ENCODE results near the gene CFLAR.
"Not testable (repeated sequence)": the region's sequence is repeated elsewhere in the genome, so short reads cannot be mapped to it uniquely, and the experiment has no call there.

Gene CFLAR

DNA sequence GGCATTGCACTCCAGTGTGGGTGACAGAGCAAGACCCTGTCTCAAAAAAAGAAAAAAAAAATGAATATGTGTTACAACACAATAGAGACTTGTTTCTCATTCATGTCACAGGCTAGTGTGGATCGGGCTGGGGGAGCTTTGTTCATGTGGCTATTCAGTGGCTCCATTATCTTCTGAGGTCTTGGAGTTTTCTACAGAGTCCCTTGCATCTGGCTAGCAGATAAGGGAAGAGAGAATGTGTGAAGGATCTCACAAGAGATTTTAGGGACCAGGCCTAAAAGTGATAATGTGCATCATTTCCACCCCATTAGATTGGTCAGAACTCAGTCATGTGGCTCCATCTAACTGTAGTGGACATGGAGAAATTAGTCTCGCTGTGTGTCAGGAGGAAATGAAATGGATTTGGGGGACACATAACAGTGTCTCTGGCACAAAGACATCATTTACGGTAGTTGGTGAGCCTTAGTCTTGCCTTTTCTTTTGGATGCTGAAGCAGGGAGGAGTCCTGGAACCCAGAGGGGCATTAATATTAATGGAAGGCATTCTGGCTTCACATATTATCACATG, 34.6 kb downstream of the CFLAR start:
- H3K9me3 Mint-ChIP-seq = no peaks in the 10 kb centered on the region
- no peak overlapping the region for H3K4me3 Mint-ChIP-seq
- peaks cover 57% of the 10 kb centered on the region for H3K4me1 Mint-ChIP-seq
- H3K27ac Mint-ChIP-seq = peak overlapping the region; percentile 59
- H3K36me3 Mint-ChIP-seq = peaks cover 75% of the 10 kb centered on the region
- no peak for ATAC-seq
- no peaks in the 10 kb centered on the region for H3K27me3 Mint-ChIP-seq

DNA sequence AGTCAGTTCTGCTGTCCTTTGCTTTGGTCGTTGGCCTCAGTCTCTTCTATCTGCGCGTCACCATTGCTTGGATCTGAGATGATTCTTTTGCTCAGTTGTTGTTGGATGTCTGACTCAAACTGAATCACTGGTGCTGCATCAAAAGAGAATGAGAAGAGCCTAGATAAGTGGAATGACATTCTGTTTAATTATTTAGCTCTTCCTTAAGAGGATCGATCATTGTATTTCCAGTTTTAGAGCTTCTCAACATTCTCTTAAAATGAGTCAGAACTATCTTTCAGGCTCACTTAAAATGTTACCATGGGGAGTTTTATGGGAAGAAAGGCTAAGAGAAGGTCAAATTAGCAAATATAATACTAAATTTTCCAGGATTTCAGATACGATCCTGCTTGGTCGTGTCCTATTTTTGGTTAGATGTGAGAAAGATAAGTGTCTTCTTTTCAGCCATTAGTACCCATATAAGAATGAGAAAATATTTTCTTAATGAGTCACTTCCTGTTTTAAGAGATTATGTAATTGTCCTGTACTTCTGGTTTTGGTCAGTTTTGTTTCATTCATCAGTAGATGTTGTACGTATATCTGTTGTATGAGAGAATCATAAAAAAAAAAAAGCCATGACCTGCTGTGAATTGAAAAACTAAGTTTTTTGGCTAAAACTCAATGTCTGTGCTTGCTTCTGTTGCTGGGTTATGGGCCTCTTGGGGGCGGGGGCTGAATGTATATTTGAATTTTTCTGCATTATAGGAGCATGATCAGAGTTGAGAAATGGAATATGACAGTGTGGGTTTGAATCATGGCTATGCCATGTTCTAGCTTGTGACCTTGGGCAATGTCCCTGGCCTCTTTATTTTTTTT, 35.4 kb downstream of the CFLAR start:
- H3K9me3 Mint-ChIP-seq = no peaks in the 10 kb centered on the region
- H3K4me3 Mint-ChIP-seq = peak overlapping the region; percentile 11
- ATAC-seq = peak; percentile 84
- H3K36me3 Mint-ChIP-seq = peaks cover 76% of the 10 kb centered on the region
- no peaks in the 10 kb centered on the region for H3K27me3 Mint-ChIP-seq
- peak overlapping the region; percentile 59 for H3K27ac Mint-ChIP-seq
- peaks cover 66% of the 10 kb centered on the region for H3K4me1 Mint-ChIP-seq

DNA sequence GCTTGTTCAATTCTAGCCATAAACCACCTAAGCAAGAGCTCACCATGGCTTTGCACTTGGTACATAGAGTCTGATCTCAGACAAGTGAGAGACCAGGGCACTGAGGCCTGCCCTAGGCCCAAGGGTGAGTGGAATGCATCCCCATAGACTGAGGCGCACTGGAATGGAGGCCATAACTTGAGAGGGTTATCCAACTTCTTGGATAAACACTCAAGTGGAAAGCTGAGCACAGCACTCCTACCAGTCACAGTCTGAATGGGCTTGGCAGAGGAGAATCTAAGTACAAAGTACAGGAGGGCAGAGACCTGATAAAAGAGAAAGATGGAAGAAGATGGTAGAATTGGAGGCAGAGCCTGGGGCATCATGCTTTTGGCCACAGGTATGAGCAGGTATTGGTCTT, 36.6 kb downstream of the CFLAR start:
- H3K4me1 Mint-ChIP-seq = peaks cover 76% of the 10 kb centered on the region
- no peak overlapping the region for H3K4me3 Mint-ChIP-seq
- no peaks in the 10 kb centered on the region for H3K27me3 Mint-ChIP-seq
- H3K36me3 Mint-ChIP-seq = peaks cover 81% of the 10 kb centered on the region
- no peak for ATAC-seq
- no peaks in the 10 kb centered on the region for H3K9me3 Mint-ChIP-seq
- peak overlapping the region; percentile 59 for H3K27ac Mint-ChIP-seq

DNA sequence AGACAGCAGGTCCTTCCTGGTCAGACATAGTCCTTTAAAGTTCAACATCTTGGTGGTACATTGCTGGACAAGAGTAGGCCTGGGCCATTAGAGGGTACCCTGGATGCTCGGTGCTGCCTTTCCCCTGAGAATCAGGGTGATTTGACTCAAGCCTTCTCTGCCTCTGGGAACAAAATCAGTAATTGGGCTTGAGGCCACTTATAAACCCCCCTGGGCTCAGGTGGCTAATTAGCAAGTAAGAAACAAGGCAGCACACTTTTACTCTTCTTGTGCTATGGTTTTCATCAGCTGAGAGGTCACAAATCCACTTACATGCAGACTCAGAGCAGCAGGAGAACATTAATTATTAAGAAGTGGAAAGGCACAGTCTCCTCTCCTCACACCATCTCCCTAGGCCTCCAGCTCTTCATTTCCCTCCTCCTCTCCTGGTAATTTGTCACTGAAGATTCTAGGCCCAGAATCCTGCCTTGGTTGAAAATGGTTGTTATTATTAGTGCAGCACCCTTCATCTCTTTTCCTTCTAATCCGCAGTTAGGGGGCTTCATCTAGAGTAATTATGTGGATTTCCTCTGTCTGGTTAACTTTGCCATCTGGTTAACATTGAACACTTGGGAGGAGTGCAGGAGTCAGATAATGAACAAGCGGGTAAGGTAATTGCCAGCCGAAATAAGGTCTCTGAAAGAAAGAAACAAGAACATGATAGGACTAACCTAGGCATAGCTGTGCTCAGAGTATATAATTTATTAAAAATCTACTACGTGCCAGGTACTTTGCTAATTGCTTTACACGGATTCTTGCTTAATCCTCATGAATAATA, 37.2 kb downstream of the CFLAR start:
- Mint-ChIP-seq H3K27me3 (no peaks in the 10 kb centered on the region), H3K27ac (peak overlapping the region; percentile 59), H3K4me1 (peaks cover 83% of the 10 kb centered on the region), H3K9me3 (no peaks in the 10 kb centered on the region), H3K4me3 (no peak overlapping the region), H3K36me3 (peaks cover 86% of the 10 kb centered on the region)
- ATAC-seq = no peak

DNA sequence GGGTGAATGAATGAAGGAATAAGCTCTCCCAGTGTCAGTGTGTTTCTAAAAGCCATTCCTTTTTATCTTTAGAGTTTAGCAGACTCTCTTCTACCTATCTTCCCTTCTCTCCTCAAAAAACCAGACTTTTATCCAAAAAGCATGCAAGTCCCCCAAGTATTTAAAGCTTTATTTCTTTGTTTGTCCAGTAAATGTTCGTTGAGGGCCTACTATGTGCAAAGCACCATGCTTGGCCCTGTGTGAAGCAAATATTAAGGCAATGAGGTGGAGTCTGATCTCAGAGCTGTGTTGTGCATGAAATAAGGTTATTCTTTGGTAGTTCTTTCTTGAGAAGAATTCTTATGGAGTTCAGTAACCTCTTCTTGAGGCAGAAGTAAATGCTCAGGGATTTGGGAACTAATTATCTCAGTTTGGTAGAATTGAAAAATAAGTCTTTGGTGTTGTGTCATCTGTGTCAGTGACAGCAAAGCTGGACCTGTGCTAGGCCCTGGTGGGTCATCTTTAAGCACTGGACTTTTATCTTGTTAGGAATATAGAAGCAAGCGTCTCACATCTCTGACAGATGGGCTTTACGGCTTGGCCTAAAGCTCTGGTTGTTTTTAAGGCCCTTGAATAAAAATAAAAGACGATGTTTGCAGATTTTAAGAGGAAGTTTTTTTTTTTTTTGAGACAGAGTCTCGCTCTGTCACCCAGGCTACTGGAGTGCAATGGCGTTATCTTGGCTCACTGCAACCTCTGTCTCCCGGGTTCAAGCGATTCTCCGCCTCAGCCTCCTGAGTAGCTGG, 38.8 kb downstream of the CFLAR start:
- H3K9me3 Mint-ChIP-seq = no peaks in the 10 kb centered on the region
- H3K4me3 Mint-ChIP-seq = no peak overlapping the region
- H3K27ac Mint-ChIP-seq = peak overlapping the region; percentile 78
- H3K4me1 Mint-ChIP-seq = peaks cover 78% of the 10 kb centered on the region
- H3K36me3 Mint-ChIP-seq = peaks cover 75% of the 10 kb centered on the region
- no peak for ATAC-seq
- H3K27me3 Mint-ChIP-seq = no peaks in the 10 kb centered on the region

DNA sequence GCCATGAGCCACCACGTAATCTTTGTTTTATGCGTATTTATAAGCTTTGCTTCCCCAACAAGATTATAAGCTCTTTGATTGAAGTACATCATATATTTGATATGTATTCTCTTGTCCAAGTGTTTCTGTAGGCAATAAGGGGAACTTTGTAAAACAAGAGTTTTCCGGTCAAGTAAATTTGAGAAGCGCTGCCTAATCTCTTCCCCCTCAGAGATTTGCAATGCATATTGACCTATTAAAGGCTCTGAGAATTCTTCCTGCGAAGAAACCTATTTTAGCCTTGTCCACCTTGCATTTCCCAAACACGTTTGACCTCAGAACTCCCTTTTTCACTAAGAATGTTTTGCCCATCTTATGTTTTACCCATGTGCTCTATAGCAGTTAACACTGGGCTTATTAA, 40.1 kb downstream of the CFLAR start:
- ATAC-seq = no peak
- no peaks in the 10 kb centered on the region for H3K27me3 Mint-ChIP-seq
- H3K36me3 Mint-ChIP-seq = peaks cover 74% of the 10 kb centered on the region
- H3K27ac Mint-ChIP-seq = peak overlapping the region; percentile 78
- H3K4me1 Mint-ChIP-seq = peaks cover 67% of the 10 kb centered on the region
- no peak overlapping the region for H3K4me3 Mint-ChIP-seq
- no peaks in the 10 kb centered on the region for H3K9me3 Mint-ChIP-seq

DNA sequence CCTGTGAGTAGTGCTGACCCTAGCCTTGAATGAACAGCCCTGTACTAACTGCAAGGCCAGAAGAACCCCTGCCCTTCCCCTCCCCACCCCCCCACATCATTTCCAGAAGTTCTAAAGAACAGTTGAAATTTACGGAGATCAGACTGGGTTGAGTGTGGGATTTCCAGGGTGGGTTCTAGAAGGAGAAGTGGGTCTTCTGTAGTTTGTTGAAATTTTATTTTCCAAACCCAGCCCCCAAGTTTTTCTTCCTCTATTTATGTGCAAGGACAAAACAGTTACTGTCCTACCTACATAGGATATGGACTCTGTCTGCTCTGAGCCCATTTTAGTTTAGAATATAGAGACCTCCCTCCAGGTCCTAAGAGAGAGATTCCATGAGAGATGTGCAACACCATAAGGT, 40.7 kb downstream of the CFLAR start:
- no peak overlapping the region for H3K4me3 Mint-ChIP-seq
- H3K27me3 Mint-ChIP-seq = no peaks in the 10 kb centered on the region
- H3K9me3 Mint-ChIP-seq = no peaks in the 10 kb centered on the region
- peaks cover 61% of the 10 kb centered on the region for H3K4me1 Mint-ChIP-seq
- H3K36me3 Mint-ChIP-seq = peaks cover 68% of the 10 kb centered on the region
- no peak for ATAC-seq
- H3K27ac Mint-ChIP-seq = peak overlapping the region; percentile 78

DNA sequence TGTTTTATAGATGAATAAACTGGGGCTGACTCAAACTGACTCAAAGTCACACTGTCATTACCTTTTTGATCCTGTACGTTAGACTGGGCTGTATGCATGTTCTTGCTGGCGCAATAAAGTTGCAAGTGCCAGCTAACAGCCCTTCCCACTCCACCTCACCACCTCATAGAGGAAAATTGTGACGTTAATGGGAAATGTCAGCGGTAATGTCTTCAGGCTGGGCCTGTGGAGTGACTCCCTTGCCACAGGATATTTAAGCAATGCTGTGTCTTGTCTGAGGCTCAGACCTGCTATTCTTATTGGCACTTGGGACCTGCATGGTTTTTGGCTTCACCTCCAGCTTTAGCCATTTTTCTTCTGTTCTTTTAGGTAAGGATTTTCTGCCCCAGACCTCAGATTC, 41.7 kb downstream of the CFLAR start:
- no peaks in the 10 kb centered on the region for H3K27me3 Mint-ChIP-seq
- H3K27ac Mint-ChIP-seq = peak overlapping the region; percentile 78
- peaks cover 58% of the 10 kb centered on the region for H3K4me1 Mint-ChIP-seq
- peaks cover 71% of the 10 kb centered on the region for H3K36me3 Mint-ChIP-seq
- H3K9me3 Mint-ChIP-seq = no peaks in the 10 kb centered on the region
- peak; percentile 65 for ATAC-seq
- H3K4me3 Mint-ChIP-seq = peak overlapping the region; percentile 35

DNA sequence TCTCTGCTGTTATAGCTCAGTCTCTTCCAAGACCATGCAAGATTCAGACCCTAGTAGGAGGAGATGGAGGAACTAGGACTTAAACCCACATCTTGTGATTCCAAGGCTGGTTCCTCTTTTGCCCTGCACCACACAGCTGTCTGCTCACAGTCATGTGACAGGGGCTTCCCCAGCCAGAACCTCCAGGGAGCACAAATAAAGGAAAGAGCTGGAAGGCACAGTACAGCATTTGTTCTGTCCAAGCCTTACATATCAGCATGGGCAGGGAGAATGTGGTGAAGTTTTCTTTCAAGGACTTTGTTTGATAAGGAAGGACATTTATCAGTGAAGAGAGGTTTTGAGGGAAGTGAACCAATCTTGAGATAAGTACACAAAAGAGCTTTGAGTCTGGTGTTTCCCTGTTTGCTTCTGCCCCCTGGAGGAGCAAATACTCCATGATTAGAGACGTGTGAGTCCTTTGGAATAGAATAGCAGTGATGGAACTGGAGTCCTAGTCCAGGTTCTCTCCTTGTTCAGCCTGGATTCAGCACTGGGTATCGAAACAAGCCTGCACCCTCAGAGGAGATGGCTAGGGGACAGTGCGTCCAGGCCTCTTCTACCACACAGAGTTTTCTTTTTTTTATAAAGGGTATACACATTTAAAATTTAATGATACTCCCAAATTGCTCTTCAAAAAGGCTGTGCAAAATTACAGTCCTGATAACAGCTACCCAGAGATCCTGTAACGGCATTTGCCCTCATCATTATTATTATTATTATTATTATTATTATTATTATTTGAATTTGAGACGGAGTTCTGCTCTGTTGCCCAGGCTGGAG, 42.4 kb downstream of the CFLAR start:
- Mint-ChIP-seq H3K27ac (peak overlapping the region; percentile 78), H3K27me3 (no peaks in the 10 kb centered on the region), H3K36me3 (peaks cover 68% of the 10 kb centered on the region), H3K9me3 (no peaks in the 10 kb centered on the region), H3K4me3 (peak overlapping the region; percentile 35), H3K4me1 (peaks cover 53% of the 10 kb centered on the region)
- peak; percentile 98 for ATAC-seq

DNA sequence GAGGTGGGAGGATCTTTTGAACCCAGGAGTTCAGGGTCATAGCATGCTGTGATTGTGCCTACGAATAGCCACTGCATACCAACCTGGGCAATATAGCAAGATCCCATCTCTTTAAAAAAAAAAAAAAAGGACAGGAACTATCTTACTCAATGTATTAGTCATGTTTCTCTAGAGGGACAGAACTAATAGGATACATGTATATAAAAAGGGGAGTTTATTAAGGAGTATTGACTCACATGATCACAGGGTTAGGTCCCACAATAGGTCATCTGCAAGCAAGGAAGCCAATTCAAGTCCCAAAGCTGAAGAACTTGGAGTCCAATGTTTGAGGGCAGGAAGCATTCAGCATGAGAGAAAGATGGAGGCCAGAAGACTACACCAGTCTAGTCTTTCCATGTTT, 48.2 kb downstream of the CFLAR start:
- ATAC-seq = no peak
- Mint-ChIP-seq H3K27me3 (no peaks in the 10 kb centered on the region), H3K9me3 (peaks cover 4% of the 10 kb centered on the region), H3K4me3 (no peak overlapping the region), H3K4me1 (peaks cover 27% of the 10 kb centered on the region), H3K36me3 (peaks cover 66% of the 10 kb centered on the region), H3K27ac (no peak overlapping the region)

DNA sequence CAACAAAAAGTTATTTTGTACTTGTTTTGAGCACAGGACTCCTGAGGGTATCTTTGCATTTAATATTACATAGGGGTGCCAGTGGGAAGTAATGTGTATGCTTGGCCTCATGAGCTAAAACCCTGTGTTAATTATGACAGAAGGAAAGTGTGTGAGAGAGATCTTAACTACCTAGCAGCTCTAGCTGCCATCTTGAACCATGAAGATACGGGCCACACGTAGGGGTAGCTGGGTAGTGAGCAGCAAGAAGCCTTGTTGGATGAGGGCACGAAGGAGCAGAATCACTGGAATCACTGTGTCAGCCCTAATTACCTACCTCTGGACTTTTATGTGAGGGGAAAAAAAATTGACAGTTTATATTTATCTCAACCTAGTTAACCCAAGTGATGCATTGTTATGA, 51.6 kb downstream of the CFLAR start:
- peak overlapping the region; percentile 29 for H3K4me3 Mint-ChIP-seq
- peaks cover 38% of the 10 kb centered on the region for H3K4me1 Mint-ChIP-seq
- H3K36me3 Mint-ChIP-seq = peaks cover 43% of the 10 kb centered on the region
- no peaks in the 10 kb centered on the region for H3K27me3 Mint-ChIP-seq
- peaks cover 9% of the 10 kb centered on the region for H3K9me3 Mint-ChIP-seq
- no peak for ATAC-seq
- H3K27ac Mint-ChIP-seq = no peak overlapping the region

DNA sequence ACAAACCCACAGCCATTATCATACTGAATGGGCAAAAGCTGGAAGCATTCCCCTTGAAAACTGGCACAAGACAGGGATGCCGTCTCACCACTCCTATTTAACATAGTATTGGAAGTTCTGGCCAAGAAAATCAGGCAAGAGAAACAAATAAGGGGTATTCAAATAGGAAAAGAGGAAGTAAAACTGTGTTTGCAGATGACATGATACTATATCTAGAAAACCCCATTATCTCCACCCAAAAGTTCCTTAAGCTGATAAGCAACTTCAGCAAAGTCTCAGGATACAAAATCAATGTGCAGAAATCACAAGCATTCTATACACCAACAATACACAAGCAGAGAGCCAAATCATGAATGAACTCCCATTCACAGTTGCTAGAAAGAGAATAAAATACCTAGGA, 52.5 kb downstream of the CFLAR start:
- H3K27me3 Mint-ChIP-seq, ATAC-seq, H3K9me3 Mint-ChIP-seq, H3K4me3 Mint-ChIP-seq: not testable (repeated sequence)
- peak overlapping the region; percentile 47 for H3K27ac Mint-ChIP-seq
- peaks cover 37% of the 10 kb centered on the region for H3K4me1 Mint-ChIP-seq
- H3K36me3 Mint-ChIP-seq = peaks cover 36% of the 10 kb centered on the region

DNA sequence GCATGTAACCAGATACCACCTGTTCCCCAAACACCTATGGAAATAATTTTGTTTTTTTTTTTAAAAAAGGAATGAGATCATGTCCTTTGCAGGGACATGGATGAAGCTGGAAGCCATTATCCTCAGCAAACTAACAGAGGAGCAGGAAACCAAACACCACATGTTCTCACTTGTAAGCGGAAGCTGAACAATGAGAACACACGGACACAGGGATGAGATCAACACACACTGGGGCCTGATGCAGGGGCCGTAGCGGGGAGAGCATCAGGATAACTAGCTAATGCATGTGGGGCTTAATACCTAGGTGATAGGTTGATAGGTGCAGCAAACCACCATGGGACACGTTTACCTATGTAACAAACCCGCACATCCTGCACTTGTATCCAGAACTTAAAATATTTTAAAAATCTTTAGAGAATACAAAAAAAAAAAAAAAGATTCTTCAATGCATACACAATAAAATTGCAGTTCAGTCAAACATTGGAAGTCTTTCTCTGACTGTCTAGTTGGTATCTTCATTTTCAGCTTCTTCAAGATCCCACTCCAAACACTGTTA, 55.4 kb downstream of the CFLAR start:
- H3K4me3 Mint-ChIP-seq = no peak overlapping the region
- no peaks in the 10 kb centered on the region for H3K27me3 Mint-ChIP-seq
- ATAC-seq = no peak
- no peak overlapping the region for H3K27ac Mint-ChIP-seq
- H3K36me3 Mint-ChIP-seq = peaks cover 23% of the 10 kb centered on the region
- peaks cover 37% of the 10 kb centered on the region for H3K4me1 Mint-ChIP-seq
- peaks cover 9% of the 10 kb centered on the region for H3K9me3 Mint-ChIP-seq

DNA sequence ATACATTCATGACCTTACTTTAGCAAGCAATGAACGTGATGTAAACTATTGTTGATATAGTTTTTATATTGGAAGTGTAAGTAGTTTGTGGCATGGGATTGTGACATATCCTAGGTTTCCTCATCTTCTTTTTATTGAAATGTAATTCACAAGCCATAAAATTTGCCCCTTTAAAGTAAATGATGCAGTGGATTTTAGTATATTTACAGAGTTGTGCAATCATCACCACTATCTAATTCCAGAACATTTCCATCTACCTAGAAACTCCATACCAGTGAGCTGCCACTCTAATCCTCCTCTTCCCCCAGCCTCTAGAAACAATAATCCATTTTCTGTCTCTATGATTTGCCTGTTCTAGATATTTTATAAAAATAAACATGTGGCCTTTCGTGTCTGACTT, 56.3 kb downstream of the CFLAR start:
- ATAC-seq = no peak
- Mint-ChIP-seq H3K27ac (no peak overlapping the region), H3K27me3 (no peaks in the 10 kb centered on the region), H3K4me1 (peaks cover 34% of the 10 kb centered on the region), H3K9me3 (peaks cover 9% of the 10 kb centered on the region), H3K36me3 (peaks cover 13% of the 10 kb centered on the region), H3K4me3 (no peak overlapping the region)
